Measurements from ENCODE around the gene KLHL29. TPM values are rescaled to one million over a fixed set of nuclear protein-coding genes. Genes with fewer than 3 reads are reported as not detected.
A peak's percentile ranks its signal among the peaks of the same experiment; 100 is the strongest.

Gene KLHL29
- 1 to 10 TPM; 2.5 to 2.7 TPM for total RNA-seq
- polyA plus RNA-seq (2013, experiment 1 of 2) = 0.96 TPM
- 1.5 TPM for polyA plus RNA-seq (2013, experiment 2 of 2)
- total RNA-seq = 0.82 to 26.3 (median 6.1) reads per million in 172 experiments

GRCh38 chr2:23384551-23385343 is at the start of gene KLHL29:
Gene KLHL29 (plus strand): TSS chr2:23385179. CDS start chr2:23562197, 177,018 bp downstream.
- DNase-seq (peak; percentile 49 to 84 (median 74)), ATAC-seq (ENCODE audit: poor library complexity) (peak; percentile 74)
- Histone ChIP-seq H3K4me3 (ENCODE audit: low read length) (peak within 1 kb of the TSS; percentile 51), H3K9me3 (ENCODE audit: control insufficient read depth in 1 of 2, insufficient read depth in 1 of 2, low read length in 2 of 2) (no peaks in the 10 kb centered on the region), H3K27ac (ENCODE audit: low read depth in 1 of 2, low read length in 2 of 2) (no peak within 1 kb of the TSS), H3K4me1 (ENCODE audit: insufficient read depth, low read length) (peaks cover 28% of the 10 kb centered on the region), H3K36me3 (ENCODE audit: insufficient read depth, low read length) (no peaks in the 10 kb centered on the region), H3K27me3 (ENCODE audit: control insufficient read depth in 1 of 2, insufficient read depth in 2 of 2, low read length in 2 of 2) (peaks cover 15 to 33% of the 10 kb centered on the region in 2 experiments)
- POLR2A ChIA-PET = interaction anchor here (1.6 kb wide), 1 partner anchor 147 kb away, joined by 3 read pairs; no protein-coding TSS in a partner anchor
- TF ChIP-seq CTCF (IDR thresholded peaks at IDR 0.05) = no peak
- Mint-ChIP-seq H3K4me3 (peak within 1 kb of the TSS; percentile 88), H3K27ac (peak within 1 kb of the TSS; percentile 12), H3K27me3 (peaks cover 54% of the 10 kb centered on the region), H3K4me1 (ENCODE audit: low read depth) (peaks cover 33% of the 10 kb centered on the region), H3K36me3 (ENCODE audit: low read depth) (no peaks in the 10 kb centered on the region), H3K9me3 (no peaks in the 10 kb centered on the region)
- CTCF ChIA-PET = no interaction called here
- intact Hi-C loops (cut with DNase I, micrococcal nuclease) = loop anchor here in 1 of 2 experiments (5.0 kb wide), 1 partner anchor 68 kb away; no protein-coding TSS in a partner anchor

GRCh38 chr2:23335550-23335949 is 49.4 kb upstream of the KLHL29 start:
- intact Hi-C loops (cut with DNase I, micrococcal nuclease) = no loop called here
- Mint-ChIP-seq H3K36me3 (ENCODE audit: low read depth) (no peaks in the 10 kb centered on the region), H3K4me3 (no peak overlapping the region), H3K9me3 (no peaks in the 10 kb centered on the region), H3K27me3 (peaks cover 8% of the 10 kb centered on the region), H3K27ac (no peak overlapping the region), H3K4me1 (ENCODE audit: low read depth) (no peaks in the 10 kb centered on the region)
- no peak for ATAC-seq (ENCODE audit: poor library complexity)
- no peak for TF ChIP-seq CTCF (IDR thresholded peaks at IDR 0.05)
- POLR2A ChIA-PET = no interaction called here
- no peaks in the 10 kb centered on the region for H3K36me3 ChIP-seq (ENCODE audit: insufficient read depth, low read length)
- H3K9me3 ChIP-seq (ENCODE audit: control insufficient read depth in 1 of 2, insufficient read depth in 1 of 2, low read length in 2 of 2) = peaks cover 0 to 4% of the 10 kb centered on the region in 2 experiments
- H3K4me3 ChIP-seq (ENCODE audit: low read length) = no peak overlapping the region
- DNase-seq = no peak
- no peak overlapping the region for H3K27ac ChIP-seq (ENCODE audit: low read depth in 1 of 2, low read length in 2 of 2)
- H3K27me3 ChIP-seq (ENCODE audit: control insufficient read depth in 1 of 2, insufficient read depth in 2 of 2, low read length in 2 of 2) = peaks cover 0 to 4% of the 10 kb centered on the region in 2 experiments
- H3K4me1 ChIP-seq (ENCODE audit: insufficient read depth, low read length) = no peaks in the 10 kb centered on the region
- CTCF ChIA-PET = no interaction called here

- ATAC-seq (ENCODE audit: poor library complexity) (no peak), DNase-seq (no peak)
- Mint-ChIP-seq H3K4me1 (ENCODE audit: low read depth) (no peaks in the 10 kb centered on the region), H3K36me3 (ENCODE audit: low read depth) (no peaks in the 10 kb centered on the region), H3K4me3 (no peak overlapping the region), H3K9me3 (no peaks in the 10 kb centered on the region), H3K27me3 (peaks cover 9% of the 10 kb centered on the region), H3K27ac (no peak overlapping the region)
- Histone ChIP-seq H3K4me1 (ENCODE audit: insufficient read depth, low read length) (no peaks in the 10 kb centered on the region), H3K9me3 (ENCODE audit: control insufficient read depth in 1 of 2, insufficient read depth in 1 of 2, low read length in 2 of 2) (peaks cover 0 to 4% of the 10 kb centered on the region in 2 experiments), H3K36me3 (ENCODE audit: insufficient read depth, low read length) (no peaks in the 10 kb centered on the region), H3K27ac (ENCODE audit: low read depth in 1 of 2, low read length in 2 of 2) (no peak overlapping the region), H3K27me3 (ENCODE audit: control insufficient read depth in 1 of 2, insufficient read depth in 2 of 2, low read length in 2 of 2) (peaks cover 5% of the 10 kb centered on the region in 2 experiments), H3K4me3 (ENCODE audit: low read length) (no peak overlapping the region)
- ChIA-PET CTCF (no interaction called here), POLR2A (no interaction called here)
- no peak for TF ChIP-seq CTCF (IDR thresholded peaks at IDR 0.05)
- intact Hi-C loops (cut with DNase I, micrococcal nuclease) = no loop called here
Observed at GRCh38 chr2:23342075-23342474, 42.9 kb upstream of the KLHL29 start.
